HEK293 (cell line): ENCODE data around the gene EPB41L2.

Source experiments
- CTCF ChIP-seq: fragments of 450-650 bp; formaldehyde crosslinking; IDR thresholded peaks from 2 replicates; pipeline ENCODE4 v1.5.1; 2016; ENCODE audit warnings: missing biosample characterization, missing genetic modification characterization
- ZBTB11 ChIP-seq: fragments of 450-650 bp; formaldehyde crosslinking; conservative IDR thresholded peaks from 2 replicates; pipeline ENCODE4 v1.5.1; 2016; ENCODE audit warnings: low read depth, missing biosample characterization, missing genetic modification characterization
- ZNF121 ChIP-seq: fragments of 450-650 bp; formaldehyde crosslinking; IDR thresholded peaks from 2 replicates; pipeline ENCODE4 v1.5.1; 2016; ENCODE audit warnings: missing biosample characterization, missing genetic modification characterization
- ZNF133 ChIP-seq: fragments of 450-650 bp; formaldehyde crosslinking; IDR thresholded peaks from 2 replicates; pipeline ENCODE4 v1.5.1; 2016; ENCODE audit warnings: missing biosample characterization, missing genetic modification characterization
- ZNF202 ChIP-seq: fragments of 450-650 bp; formaldehyde crosslinking; IDR thresholded peaks from 2 replicates; pipeline ENCODE4 v1.5.1; 2016; ENCODE audit warnings: missing biosample characterization, missing genetic modification characterization, borderline replicate concordance
- ZNF645 ChIP-seq: fragments of 450-650 bp; formaldehyde crosslinking; IDR thresholded peaks from 2 replicates; pipeline ENCODE4; 2016; ENCODE audit warnings: missing biosample characterization, missing genetic modification characterization

GRCh38 chr6:130933712-130934200 is 129.3 kb downstream of the EPB41L2 start:
- no peak for TF ChIP-seq CTCF (tag by site-specific recombination)
- no peak for TF ChIP-seq ZNF133
- TF ChIP-seq ZNF202 (tag by site-specific recombination) = no peak
- no peak for TF ChIP-seq ZNF645 (tag by site-specific recombination)
- TF ChIP-seq ZBTB11 (tag by site-specific recombination) = no peak
- no peak for TF ChIP-seq ZNF121
